AG04450 (cell line): ENCODE data around the gene CREB5. TPM values are rescaled to one million over a fixed set of nuclear protein-coding genes. Genes with fewer than 3 reads are reported as not detected.

Source experiments
- CTCF ChIA-PET: fragments of 300-600, 350-600 bp; formaldehyde crosslinking; extraction: SDS; loops from one replicate; lab custom pipeline; 2022; ENCODE audit warnings: antibody characterized with exemption, inconsistent platforms; lab: Charles Lee
- POLR2A ChIA-PET: fragments of 350-600 bp; formaldehyde crosslinking; extraction: SDS; loops from one replicate; lab custom pipeline; 2021; ENCODE audit warnings: antibody characterized with exemption, inconsistent platforms; lab: Yijun Ruan, JAX
- DNase-seq: peaks from one replicate; pipeline ENCODE4 v3.0.0-alpha.2; 2011; ENCODE audit warnings: low read depth, low spot score
- H3K27ac ChIP-seq: one replicate; pipeline ENCODE4 v1.5.1; 2012; ENCODE audit warnings: low read depth, low read length, control low read depth
- H3K27me3 ChIP-seq: one replicate; pipeline ENCODE4 v1.6.0; 2012; ENCODE audit warnings: low read length; ENCODE audit not compliant: control insufficient read depth, insufficient read depth
- H3K4me3 ChIP-seq: 2 replicates; pipeline ENCODE4 v1.5.1; 2011; ENCODE audit warnings: mild to moderate bottlenecking, low read depth, low read length, control low read depth
- H3K9me3 ChIP-seq: 2 replicates; pipeline ENCODE4 v1.5.1; 2012; ENCODE audit warnings: low read length; ENCODE audit not compliant: control insufficient read depth, insufficient read depth
- polyA plus RNA-seq: library from polyadenylated mRNA; depleted of rRNA; stranded (reverse); fragments of >200 nt; gene quantifications from 2 replicates; pipeline ENCODE4 v1.2.3, GENCODE V29; 2011
- TF ChIP-seq, protein P1 (sequence below): IDR thresholded peaks from 2 replicates; pipeline ENCODE4 v1.5.1; 2011; ENCODE audit warnings: low read depth, low read length, control low read depth, inconsistent platforms

The CREB5 gene
- polyA plus RNA-seq, 1 experiment, result 22.1 TPM

DNA sequence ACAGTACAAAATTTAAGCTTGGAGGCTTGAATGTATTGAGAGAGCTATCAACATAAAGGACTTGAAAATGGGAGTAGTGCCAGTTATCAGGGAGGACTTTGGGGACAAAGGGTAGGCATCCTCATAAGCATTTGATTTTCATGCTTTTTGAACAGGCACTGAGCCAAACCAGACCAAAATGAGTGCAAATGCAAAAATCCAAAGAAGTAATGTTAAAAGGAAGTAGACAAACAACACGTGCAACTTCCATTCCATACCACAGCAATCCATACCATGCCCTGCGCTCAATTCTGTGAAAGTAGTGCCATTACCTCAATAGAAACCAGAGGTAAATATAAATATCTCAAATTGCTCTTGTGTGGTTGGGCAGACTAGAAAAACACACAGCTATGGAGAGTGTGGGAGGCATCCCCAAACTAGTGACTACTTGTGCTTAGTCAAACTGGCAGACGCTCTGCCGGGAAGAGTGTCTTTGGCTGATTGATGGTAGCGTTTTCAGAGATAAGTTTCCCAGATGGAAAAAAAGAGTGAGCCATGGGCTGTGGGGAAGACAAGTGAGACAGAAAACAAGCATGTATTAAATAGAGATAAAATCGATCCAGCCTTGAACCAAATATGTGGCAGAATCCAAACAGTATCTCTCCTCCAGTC lies 161.5 kb downstream of the CREB5 start:
- TF ChIP-seq, protein P1, sequence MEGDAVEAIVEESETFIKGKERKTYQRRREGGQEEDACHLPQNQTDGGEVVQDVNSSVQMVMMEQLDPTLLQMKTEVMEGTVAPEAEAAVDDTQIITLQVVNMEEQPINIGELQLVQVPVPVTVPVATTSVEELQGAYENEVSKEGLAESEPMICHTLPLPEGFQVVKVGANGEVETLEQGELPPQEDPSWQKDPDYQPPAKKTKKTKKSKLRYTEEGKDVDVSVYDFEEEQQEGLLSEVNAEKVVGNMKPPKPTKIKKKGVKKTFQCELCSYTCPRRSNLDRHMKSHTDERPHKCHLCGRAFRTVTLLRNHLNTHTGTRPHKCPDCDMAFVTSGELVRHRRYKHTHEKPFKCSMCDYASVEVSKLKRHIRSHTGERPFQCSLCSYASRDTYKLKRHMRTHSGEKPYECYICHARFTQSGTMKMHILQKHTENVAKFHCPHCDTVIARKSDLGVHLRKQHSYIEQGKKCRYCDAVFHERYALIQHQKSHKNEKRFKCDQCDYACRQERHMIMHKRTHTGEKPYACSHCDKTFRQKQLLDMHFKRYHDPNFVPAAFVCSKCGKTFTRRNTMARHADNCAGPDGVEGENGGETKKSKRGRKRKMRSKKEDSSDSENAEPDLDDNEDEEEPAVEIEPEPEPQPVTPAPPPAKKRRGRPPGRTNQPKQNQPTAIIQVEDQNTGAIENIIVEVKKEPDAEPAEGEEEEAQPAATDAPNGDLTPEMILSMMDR, result no peak
- CTCF ChIA-PET, result no interaction called here
- H3K27ac ChIP-seq, result no peak overlapping the region
- no peak overlapping the region for H3K4me3 ChIP-seq
- no peak for DNase-seq
- no peaks in the 10 kb centered on the region for H3K27me3 ChIP-seq
- H3K9me3 ChIP-seq, result peaks cover 3% of the 10 kb centered on the region; the same call in 1 of the 2 replicates
- POLR2A ChIA-PET, result no interaction called here

DNA sequence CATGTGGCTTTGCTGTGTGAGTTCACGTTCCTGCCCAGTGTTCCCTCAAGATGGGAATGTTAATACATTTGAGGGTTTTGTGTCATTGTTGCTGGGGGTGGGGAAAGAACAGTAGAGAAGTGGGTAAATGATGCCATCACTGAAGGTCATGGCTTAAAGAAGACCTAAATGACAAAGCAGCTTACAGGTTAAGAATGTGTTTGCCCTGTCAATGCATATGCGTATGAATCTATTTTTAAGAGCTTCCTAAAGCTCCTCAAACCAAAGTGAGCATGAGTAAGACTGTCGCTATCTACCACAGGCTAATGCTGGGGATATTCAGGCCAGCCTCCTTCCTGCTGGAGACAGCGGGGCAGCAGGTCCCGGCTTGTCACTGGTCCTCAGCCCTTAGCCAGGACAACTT lies 162.9 kb downstream of the CREB5 start:
- TF ChIP-seq, protein P1, result no peak
- Histone ChIP-seq H3K4me3 (no peak overlapping the region), H3K27ac (no peak overlapping the region), H3K27me3 (no peaks in the 10 kb centered on the region), H3K9me3 (peaks cover 2% of the 10 kb centered on the region; the same call in 1 of the 2 replicates)
- no peak for DNase-seq
- CTCF ChIA-PET, result interaction anchor here (0.7 to 1.5 kb wide), 3 partner anchors 39 to 279 kb away, joined by 3 to 6 read pairs (median 4); no protein-coding TSS in a partner anchor
- POLR2A ChIA-PET, result no interaction called here

DNA sequence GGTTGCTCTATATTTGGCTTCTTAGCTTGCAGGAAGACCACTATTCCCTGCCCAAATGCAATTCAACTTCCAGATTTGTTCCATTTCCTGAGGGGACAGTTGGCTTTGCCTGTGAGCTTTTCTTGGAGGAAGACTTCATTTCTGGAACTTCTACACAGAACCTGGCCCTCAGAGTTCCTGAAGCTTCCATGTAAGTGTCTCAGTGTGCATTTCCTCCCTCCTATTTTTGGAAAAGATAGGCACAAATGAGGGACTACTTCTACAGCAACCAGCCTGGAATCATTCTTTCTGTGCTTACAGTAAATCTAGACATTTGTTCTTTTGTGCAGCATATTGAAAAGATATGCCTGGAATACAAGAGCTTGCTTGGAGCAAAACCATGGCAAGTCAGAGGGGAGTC lies 164.3 kb downstream of the CREB5 start:
- H3K9me3 ChIP-seq, result no peaks in the 10 kb centered on the region
- no peak for DNase-seq
- H3K27me3 ChIP-seq, result no peaks in the 10 kb centered on the region
- no peak overlapping the region for H3K4me3 ChIP-seq
- no peak overlapping the region for H3K27ac ChIP-seq
- TF ChIP-seq, protein P1, result no peak
- ChIA-PET CTCF (no interaction called here), POLR2A (interaction anchor here (1.4 kb wide), 1 partner anchor 25 kb away, joined by 3 read pairs; no protein-coding TSS in a partner anchor)

DNA sequence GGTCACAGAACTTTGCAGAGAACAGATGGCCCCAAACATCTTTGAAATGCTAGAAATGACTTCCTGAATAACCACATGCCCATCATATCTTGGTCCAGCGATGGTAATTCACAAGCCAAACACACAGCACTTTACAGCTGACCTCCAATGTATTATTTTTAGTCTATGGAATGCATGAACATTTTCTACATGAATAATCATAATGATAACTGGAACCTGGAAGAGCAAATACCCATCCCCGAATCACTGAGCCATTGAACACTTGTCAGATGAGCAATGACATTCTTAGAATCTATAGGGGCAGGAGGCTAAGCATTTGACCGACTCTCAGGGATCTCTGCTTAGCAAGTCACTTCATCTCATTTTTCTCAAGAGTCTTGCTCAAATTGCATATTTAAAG lies 167.3 kb downstream of the CREB5 start:
- no peaks in the 10 kb centered on the region for H3K9me3 ChIP-seq
- ChIA-PET CTCF (no interaction called here), POLR2A (no interaction called here)
- H3K27ac ChIP-seq, result no peak overlapping the region
- no peak overlapping the region for H3K4me3 ChIP-seq
- TF ChIP-seq, protein P1, result no peak
- DNase-seq, result no peak
- no peaks in the 10 kb centered on the region for H3K27me3 ChIP-seq

DNA sequence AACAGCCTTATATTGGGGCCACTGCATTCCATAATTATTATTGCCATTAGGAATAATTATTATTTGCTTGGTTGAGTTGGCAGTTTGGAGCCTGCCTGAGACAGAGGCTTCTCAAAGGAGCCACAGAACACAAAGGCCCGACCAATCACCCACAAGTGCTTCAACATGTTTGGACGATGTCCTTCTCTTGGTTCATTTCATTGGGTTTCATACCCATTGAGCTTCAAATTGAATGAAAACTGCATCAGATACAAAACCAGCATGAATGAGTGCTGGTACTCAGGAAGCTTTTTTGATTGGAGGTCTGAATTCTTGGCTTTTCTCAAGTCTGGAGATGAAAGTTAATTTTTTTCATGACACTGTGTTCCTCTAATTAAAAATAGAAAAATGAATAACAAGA lies 168.3 kb downstream of the CREB5 start:
- DNase-seq, result no peak
- Histone ChIP-seq H3K4me3 (no peak overlapping the region), H3K9me3 (no peaks in the 10 kb centered on the region), H3K27me3 (no peaks in the 10 kb centered on the region), H3K27ac (no peak overlapping the region)
- TF ChIP-seq, protein P1, result no peak
- CTCF ChIA-PET, result no interaction called here
- POLR2A ChIA-PET, result no interaction called here
